DMS153 (cell line): ENCODE results near the gene UMODL1.

Experiments
- DNase-seq: peaks from one replicate; lab custom pipeline; 2025; lab: John Stamatoyannopoulos, UW

UMODL1 gene

DNA sequence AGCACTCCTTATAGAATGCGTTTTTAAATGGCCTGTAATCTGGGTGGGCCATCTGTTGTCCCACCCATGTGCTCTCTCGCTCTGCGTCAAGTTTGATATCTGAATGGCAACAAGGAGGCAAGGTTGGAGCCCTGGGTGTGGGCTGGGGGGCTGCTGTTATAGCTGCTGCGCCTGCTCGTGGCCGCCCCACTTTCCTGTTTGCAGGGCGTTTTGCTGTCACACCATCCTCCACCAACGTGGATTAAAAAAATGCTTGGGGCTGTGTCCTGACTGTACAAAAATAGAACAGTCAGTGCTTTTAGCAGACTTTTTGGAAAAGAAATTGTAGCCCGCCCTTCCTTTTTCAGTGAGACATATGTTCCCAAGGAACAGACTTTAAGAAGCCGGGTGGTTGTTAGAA is 25.4 kb downstream of the UMODL1 start:
- no peak for DNase-seq

DNA sequence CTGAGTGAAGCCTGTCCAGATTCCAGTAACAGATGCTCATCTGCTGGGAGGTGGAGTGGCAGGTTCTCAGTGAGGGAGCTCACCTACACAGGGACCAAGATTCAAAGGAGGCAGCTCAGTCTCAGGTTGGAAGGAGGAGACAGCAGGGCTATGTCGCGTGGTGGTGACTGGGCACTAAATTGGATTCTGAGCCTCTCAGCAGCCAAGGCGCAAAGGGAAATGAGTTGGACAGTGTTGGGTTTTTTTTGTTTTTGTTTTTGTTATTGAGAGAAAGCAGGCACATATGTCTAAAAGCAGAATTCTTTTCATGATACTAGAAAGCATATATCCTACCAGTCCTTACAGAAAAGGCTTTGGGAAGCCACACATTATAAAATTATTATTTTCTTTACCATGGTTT is 26.2 kb downstream of the UMODL1 start:
- no peak for DNase-seq

DNA sequence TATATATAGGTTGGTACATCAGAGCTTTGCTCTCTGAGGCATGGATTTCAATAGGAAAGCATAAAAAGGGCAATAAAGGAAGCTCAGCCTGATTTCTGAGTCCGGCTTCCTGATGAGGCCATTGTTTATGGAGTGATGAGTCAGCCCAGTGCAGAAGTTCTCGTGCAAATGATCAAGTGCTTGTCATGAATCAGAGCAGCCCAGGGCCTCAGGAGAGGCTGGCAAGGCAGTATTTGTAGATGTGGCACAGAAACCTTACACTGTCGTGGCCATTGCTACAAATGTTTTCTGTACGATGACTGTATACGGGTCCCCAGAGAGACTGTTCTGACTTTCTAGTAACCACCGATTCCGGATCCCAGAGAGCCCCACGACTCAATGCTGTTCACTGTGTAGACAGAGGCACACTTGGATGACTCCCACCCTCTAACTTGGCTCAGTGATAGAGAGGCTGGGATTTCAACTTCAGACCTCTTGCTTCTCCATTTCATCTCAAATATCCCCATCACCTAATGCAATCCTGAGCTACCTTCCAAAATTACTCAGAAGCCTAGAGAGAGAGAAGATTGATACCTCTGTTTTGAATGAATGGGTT is 26.8 kb downstream of the UMODL1 start:
- DNase-seq = peak; percentile 94

DNA sequence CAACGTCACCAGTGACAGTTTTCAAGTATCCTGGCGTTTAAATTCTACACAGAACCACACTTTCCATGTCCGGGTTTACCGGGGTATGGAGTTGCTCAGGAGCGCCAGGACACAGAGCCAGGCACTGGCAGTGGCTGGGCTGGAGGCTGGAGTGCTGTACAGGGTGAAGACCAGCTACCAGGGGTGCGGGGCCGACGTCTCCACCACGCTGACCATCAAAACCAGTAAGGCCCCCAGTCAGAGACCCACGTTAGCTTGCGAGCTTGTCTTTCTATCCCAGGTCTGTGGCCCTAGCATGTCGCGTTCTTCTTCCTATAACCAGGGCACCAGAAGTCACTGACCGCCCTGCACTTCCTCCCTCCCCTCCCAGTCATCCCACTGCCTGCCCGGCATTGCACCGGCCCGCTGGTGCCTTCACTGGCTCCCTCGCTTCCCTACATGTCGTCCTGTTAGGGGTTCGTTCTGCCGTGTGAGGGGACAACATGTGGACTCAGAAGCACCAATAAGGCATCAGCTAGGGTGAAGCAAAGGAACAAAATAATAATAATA is 27.9 kb downstream of the UMODL1 start:
- DNase-seq = no peak

DNA sequence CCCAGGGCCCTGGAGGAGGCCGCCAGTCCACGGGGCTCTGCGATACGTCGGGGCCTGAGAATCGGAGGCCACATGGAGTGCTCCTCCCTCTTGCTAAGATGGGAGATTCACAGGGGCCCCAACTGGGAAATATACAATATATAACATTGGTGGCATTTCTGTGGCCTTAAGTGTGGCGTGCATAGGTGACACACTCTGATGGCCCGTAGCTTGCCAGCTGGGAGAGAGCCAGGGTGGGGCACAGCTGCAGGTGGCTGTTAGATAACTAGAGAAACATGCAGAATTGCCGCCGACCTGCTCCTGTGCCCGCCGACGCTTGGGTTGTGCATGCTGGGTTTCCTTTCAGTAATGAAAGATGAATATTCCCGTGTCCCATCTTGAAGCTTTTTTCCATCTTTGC is 30.1 kb downstream of the UMODL1 start:
- no peak for DNase-seq

DNA sequence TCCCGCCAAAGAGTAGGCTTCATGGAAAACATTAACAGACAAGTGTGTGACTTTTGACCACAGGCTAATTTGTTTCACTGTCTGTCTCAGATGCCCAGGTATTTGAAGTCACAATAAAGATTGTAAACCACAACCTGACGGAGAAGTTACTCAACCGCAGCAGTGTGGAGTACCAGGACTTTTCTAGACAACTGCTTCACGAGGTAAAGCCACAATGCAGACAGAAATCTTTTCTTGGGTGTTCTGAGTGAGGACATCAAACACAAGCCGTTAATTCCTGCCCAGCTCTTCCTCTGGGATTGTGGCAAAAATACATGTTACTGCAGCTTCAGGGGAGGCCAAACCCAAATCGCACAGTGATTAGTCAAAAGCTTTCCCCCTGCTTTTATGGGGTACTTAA is 31.0 kb downstream of the UMODL1 start:
- no peak for DNase-seq

DNA sequence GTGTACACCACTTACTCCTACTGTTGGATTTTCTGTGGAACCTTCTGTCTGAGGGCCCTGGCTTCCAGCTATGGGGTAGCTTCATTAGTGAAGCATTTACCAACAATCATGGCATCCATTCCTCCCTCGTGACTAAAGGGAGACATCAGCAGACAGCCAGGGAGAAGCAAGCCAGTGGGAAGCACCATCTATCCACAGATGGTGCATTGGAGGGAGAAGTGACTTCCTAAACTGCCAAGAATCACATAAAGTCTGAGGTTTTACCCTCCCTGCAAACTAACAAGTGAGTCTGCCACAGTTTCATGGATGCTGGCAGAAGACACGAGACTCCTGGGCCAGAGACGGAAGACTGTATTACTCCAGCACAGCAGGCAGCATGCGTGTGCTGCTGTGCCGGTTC is 31.4 kb downstream of the UMODL1 start:
- no peak for DNase-seq

DNA sequence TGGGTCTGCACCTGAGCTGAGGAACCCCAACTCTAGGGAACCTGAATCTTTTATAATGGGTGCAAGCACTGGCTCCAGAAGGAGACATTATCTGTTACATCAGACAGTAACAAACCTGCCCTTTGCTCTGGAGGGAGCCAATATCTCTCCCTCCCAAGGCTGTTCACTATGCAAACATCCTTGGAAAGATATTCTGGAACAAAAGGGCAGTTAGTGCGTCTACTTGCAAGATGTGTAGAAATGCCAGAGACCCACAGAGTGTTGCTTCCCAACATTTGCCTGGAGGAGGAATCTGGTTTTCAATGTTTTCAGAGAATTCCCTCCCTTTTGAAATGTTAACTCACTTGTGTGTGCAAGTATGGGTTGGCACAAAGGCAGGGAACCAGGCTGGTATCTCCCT is 31.9 kb downstream of the UMODL1 start:
- no peak for DNase-seq

DNA sequence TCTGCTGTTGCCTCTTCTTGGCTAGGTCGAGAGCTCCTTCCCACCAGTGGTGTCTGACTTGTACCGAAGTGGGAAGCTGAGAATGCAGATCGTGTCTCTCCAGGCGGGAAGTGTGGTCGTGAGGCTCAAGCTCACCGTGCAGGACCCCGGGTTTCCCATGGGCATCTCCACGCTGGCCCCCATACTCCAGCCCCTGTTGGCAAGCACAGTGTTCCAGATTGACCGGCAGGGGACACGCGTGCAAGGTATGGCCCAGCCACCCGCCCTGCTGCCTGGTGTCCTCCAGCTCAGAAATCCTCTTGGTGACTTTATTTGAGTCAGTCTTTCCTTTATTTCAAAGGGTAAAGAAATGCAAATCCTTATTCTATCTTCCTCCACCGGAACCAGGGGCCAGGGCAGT is 32.7 kb downstream of the UMODL1 start:
- no peak for DNase-seq

DNA sequence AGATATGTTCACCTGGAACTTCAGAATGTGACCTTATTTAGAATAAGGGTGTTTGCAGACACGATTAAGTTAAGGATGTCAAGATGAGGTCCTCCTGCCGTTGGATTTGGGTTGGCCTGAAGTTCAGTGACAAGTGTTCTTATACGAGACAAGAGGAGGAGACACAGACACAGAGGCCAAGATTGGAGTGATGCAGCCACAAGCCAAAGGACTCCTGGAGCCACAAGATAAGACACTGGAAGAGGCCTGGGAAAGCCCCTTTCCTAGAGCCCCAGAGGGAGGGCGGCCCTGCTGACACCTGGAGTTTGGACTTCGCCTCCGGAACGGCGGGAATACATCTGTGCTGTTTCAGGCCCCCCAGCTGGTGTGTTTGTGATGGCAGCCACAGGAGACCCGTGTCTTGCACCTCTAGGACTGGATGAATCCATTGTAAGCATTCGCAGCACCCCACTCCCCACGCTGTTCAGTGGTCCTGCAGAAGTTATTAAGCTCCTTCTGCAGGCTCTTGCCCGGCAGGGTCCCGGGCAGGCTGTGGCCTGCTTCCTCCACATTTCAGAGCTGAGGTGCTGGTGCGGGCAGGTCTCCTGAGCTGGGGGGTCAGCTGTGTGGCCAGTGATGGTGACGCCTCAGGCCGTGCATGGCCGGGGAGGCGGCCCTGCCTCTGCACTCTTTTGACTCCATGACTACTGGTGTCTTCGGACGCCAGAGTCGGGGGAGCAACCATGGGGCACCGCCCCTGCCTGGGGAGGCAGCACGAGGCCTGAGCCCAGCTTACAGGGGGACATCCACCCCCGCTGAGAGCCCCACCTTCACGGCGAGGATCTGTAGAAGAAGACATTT is 34.6 kb downstream of the UMODL1 start:
- no peak for DNase-seq

DNA sequence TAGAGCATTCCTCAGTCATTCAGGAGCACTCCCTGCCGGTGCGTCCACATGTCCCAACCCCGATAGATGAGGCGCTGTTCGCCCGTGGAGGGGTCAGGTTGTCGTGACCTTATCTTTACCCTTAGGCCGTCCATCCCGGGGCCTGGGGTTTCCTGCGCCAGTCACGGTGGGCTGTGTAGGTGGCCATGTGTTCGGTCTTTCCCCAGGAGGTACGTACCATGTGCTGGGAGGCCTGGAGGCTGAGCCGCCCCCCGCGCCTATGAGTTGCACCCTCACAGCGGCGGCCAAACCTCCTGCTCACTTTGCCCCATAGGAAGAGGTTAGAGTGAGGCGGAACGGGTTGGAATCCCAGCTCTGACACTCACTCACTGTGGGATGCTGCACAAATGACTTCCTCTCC is 35.3 kb downstream of the UMODL1 start:
- no peak for DNase-seq

DNA sequence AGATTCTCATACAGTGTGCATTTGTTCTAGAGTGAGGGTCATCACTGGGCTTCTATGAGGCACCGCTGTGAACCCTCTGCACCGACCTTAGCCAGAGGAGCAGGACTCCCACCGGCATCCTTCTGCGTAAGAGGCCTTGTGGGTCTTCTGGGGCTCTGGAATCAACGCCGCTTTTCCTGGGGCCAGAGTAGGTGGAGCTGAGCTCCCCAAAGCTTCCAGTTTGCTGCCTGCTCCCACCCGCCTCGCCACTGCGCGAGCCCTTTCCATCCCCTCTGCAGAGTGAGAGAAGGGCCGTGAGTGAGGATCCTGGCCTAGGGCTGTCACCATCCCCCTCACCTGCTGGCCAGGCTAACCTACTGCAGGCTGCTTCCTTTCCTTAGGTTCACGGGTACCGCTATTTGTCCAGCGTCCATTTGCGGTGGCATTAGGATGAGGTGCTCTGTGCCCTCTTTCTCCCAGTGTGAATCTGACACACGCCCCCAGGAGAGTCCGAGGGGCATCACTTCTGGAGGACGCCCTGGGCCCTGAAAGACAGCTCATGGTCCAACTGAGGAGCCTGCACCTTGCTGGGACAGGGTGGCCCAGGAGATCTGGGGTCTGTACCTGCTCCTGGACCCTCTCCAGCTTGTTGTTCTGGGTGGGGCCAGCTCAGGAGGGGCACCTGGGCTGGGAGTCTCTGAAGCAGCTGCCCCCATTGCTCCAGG is 36.2 kb downstream of the UMODL1 start:
- no peak for DNase-seq

DNA sequence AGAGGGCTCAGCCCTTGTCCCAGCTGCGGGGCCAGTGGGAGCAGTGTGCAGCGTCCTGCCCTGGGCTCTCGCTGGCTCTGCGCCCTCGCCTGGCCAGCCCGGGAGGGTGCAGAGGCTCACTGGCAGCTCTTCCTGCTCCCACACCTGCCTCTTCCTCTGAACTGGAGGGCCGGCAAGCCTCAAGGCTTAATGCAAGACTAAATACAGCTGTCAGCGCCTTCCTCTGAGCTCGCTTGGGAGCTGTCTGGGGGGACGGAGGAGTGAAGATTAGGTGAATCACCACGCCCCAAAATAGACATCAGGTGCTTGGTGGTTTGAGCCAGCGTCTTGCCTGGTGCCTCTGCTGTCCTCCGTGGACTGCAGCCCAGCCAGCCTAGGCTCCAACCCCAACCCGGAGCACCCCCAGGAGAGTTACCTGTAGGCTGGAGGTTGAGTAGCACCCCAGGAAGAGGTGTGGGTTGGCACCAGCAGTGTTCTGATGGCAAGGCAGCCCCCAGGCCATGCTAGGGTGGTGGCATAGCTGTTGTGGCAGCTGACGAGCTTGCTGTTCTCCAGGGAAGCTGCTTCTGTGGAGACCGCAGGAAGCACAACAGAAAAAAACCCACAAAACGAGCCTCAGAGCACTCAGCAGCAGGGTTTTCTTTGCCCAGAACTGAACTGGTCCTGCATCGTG is 36.9 kb downstream of the UMODL1 start:
- peak; percentile 45 for DNase-seq

DNA sequence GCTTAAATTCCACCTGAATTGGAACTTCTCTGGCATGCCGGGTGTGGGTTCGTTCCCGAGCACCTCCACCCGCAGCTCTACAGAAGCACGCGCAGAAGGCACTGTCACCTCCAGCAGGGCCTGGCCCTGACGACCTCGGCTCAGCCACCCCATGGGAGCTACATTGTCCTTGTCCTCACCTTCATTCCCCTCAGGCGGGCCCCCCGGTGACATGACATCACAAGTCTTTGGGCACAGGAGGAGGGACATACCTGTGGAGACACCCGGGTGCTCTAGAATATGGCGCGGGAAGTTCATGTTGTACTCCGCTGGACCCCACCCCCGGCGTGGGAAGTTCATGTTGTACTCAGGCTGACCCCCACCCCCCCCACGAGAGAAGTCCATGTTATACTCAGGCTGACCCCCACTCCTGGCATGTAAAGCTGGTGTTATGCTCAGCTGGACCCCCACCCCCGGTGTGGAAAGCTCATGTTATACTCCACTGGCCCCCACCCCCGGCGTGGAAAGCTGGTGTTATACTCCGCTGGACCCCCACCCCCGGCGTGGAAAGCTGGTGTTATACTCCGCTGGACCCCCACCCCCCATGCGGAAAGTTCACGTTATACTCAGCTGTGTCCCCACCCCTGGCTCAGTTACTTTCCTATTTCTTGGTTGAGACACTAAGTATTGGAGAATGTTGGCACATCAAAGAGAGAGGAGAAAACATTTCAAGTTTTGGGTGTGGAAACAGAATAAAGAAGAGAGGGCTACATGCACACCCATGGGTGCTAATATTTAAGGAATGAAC is 37.6 kb downstream of the UMODL1 start:
- no peak for DNase-seq

DNA sequence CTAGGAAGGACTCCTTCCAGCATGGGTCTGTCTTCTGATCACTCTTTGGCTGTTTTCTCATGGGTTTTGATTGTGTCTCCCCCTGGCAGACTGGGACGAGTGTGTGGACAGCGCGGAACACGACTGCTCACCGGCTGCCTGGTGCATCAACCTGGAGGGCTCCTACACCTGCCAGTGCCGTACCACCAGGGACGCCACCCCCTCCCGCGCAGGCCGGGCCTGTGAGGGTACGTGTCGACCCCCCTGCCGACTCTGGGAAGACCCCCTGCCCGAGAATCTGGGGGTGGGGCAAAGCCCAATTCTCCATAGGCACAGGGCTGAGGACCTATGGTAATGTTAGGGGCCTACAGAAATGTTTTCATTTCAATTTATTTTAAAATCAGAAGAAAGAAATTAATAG is 38.4 kb downstream of the UMODL1 start:
- DNase-seq = no peak

DNA sequence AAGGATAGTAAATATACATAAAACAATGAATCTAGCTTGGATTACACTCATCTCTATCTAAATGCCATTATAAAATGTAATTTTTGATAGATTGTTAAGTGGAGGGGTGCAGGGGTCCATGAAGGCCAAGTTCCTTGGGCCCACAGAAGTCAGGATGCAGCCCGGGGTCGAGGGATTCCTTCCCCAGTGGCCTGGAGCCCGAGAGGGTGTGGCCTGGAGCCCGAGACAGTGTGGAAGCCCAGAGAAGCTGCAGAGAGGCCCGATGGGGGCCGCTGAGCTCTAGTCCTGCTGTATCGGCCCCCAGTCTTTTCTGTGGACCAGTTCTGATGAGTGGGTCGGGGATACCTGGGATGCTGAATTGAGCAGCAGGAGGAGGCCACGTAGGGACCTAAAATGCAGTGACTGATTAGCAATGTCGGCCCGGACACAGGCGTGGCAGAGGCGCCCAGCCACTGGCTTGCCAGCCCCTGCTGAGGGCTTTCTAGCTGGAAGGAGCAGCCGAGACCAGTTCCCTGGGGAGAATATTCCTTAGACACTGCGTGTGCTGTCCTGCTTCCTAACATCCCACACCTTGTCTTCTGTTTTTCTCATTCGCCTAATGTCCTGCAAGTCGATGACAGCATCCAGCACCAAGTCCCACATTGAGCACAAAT is 38.9 kb downstream of the UMODL1 start:
- no peak for DNase-seq

DNA sequence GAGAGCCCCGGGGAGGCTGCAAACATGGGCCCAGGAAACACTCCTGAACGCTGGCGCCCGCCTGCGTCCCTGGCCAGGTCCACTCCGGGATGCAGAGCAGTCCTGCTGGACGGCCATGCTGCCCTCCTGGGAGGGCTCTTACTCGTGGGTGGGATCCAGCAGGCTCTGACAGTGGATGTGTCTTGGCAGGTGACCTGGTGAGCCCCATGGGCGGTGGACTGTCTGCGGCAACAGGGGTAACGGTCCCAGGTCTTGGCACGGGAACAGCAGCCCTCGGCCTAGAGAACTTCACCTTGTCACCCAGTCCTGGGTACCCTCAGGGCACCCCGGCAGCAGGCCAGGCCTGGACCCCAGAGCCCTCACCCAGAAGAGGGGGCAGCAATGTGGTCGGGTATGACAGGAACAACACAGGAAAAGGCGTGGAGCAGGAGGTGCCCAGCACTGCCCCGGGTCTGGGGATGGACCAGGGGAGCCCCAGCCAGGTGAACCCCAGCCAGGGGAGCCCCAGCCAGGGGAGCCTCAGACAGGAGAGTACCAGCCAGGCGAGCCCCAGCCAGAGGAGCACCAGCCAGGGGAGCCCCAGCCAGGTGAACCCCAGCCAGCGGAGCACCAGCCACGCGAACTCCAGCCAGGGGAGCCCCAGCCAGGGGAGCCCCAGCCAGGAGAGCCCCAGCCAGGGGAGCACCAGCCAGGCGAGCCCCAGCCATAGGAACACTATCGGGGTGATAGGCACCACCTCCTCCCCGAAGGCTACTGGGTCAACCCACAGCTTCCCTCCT is 39.8 kb downstream of the UMODL1 start:
- no peak for DNase-seq

DNA sequence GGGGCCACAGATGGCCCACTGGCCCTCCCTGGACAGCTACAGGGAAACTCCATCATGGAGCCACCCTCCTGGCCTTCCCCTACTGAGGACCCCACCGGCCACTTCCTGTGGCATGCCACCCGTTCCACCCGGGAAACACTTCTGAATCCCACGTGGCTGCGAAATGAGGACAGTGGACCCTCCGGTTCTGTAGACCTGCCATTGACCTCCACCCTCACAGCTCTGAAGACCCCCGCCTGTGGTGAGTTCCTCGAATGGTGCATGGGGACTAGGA is 40.3 kb downstream of the UMODL1 start:
- DNase-seq = no peak

DNA sequence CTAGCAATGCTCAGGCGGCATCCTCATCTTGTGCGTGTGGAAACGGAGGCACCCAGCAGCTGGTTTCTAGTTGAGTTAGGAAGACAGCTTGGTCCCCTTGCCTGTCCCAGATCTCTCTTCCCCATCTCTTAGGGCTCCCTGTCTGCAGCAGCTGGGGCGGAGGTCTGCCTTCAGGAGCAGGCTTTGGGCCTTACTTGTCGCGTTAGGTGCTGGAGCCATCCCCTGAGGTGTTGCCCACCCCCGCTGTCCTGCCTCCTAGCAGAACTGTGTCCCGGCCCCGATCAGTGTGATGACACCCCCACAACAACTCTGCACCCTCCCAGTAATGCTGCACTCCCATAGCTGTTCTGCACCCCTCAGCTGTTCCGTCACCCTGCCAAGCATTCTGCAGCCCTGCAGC is 40.7 kb downstream of the UMODL1 start:
- DNase-seq = no peak

DNA sequence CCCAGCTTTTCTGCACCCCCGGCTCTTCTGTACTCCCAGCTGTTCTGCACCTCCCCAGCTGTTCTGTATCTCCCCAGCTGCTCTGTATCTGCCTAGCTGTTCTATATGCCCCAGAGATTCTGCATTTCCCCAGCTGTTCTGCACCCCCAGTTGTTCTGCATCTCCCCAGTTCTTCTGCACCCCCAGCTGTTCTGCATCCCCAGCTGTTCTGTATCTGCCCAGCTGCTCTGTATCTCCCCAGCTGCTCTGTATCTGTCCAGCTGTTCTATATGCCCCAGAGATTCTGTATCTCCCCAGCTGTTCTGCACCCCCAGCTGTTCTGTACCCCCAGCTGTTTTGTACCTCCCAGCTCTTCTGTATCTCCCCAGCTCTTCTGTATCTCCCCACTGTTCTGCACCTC is 41.1 kb downstream of the UMODL1 start:
- no peak for DNase-seq

DNA sequence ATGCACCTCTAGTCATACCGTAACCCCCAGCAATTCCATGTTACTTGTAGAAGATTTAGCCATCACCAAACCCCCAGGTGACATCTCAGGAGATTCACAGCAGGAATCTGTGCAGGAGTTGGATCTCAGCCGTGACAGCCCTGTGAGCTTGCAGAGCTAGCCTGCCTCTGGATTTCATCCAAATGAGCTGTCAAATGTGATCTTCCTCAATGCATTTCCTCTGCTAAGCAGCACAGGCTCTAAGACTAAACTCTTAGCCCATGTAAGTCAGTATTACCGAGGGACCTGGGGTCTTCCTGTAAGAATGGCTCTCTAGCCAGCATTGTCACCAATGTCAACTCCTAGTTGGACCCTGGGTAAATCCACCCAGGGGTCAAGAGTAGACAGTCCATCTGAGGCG is 41.7 kb downstream of the UMODL1 start:
- DNase-seq = no peak
